Karpas-422 (cell line): Measurements from ENCODE around the gene TFEB. TPM values are rescaled to one million over a fixed set of nuclear protein-coding genes. Genes with fewer than 3 reads are reported as not detected.

Experiments
- DNase-seq: peaks from one replicate; pipeline ENCODE4 v3.0.0-alpha.2; 2015
- H2AFZ ChIP-seq: fragments of 200-600 bp; sonication (generic); 2 replicates; pipeline ENCODE4 v1.6.1; 2014; ENCODE audit warnings: antibody characterized with exemption, low read length, mixed read lengths
- H3K27ac ChIP-seq: fragments of 200-600 bp; sonication (generic); 2 replicates; pipeline ENCODE4 v1.5.1; 2014; ENCODE audit warnings: mild to moderate bottlenecking, low read length, moderate library complexity
- H3K27me3 ChIP-seq: fragments of 200-600 bp; sonication (generic); 2 replicates; pipeline ENCODE4 v1.6.1; 2014; ENCODE audit warnings: low read length, mixed read lengths
- H3K36me3 ChIP-seq: fragments of 200-600 bp; sonication (generic); 2 replicates; pipeline ENCODE4 v1.6.1; 2014; ENCODE audit warnings: low read length, mixed read lengths; ENCODE audit not compliant: insufficient read depth
- H3K4me1 ChIP-seq: fragments of 200-600 bp; sonication (generic); 2 replicates; pipeline ENCODE4 v1.6.1; 2014; ENCODE audit warnings: mild to moderate bottlenecking, low read length, mixed read lengths
- H3K4me2 ChIP-seq: fragments of 200-600 bp; sonication (generic); 2 replicates; pipeline ENCODE4 v1.6.1; 2014; ENCODE audit warnings: low read length, low read depth, mild to moderate bottlenecking; ENCODE audit not compliant: poor library complexity, severe bottlenecking
- H3K4me3 ChIP-seq: fragments of 200-600 bp; sonication (generic); 2 replicates; pipeline ENCODE4 v1.5.1; 2014; ENCODE audit warnings: mild to moderate bottlenecking, antibody characterized with exemption, low read length, mixed read lengths
- H3K79me2 ChIP-seq: fragments of 200-600 bp; sonication (generic); 2 replicates; pipeline ENCODE4 v1.6.1; 2014; ENCODE audit warnings: mild to moderate bottlenecking, low read length, mixed read lengths
- H3K9ac ChIP-seq: fragments of 200-600 bp; sonication (generic); 2 replicates; pipeline ENCODE4 v1.6.0; 2014; ENCODE audit warnings: low read length
- H3K9me2 ChIP-seq: fragments of 200-600 bp; sonication (generic), shearing (Covaris generic); replicated peaks from 2 replicates; pipeline ENCODE4 v1.6.0; 2014; ENCODE audit warnings: mild to moderate bottlenecking, low read length, moderate library complexity; ENCODE audit not compliant: insufficient read depth
- H3K9me3 ChIP-seq: fragments of 300-700, 200-600 bp; sonication (generic); 2 replicates; pipeline ENCODE4 v1.6.1; 2014; ENCODE audit warnings: low read length, mixed read lengths
- H4K20me1 ChIP-seq: fragments of 200-600 bp; sonication (generic); 2 replicates; pipeline ENCODE4 v1.6.1; 2014; ENCODE audit warnings: mild to moderate bottlenecking, antibody characterized with exemption, low read length, low read depth; ENCODE audit not compliant: insufficient read depth
- total RNA-seq: library from RNA; depleted of rRNA; stranded (reverse); fragments of >200 nt; shearing (Covaris generic); gene quantifications from 2 replicates; pipeline ENCODE4 v1.2.3, GENCODE V29; 2014; ENCODE audit warnings: low replicate concordance

The TFEB gene
- total RNA-seq, 1 experiment from 2014 or later, result 72.3 TPM

GRCh38 chr6:41705996-41706835, 29.2 kb downstream of the TFEB start:
- Histone ChIP-seq H3K27ac (peak overlapping the region; percentile 99), H4K20me1 (peaks cover 9% of the 10 kb centered on the region; the same call in 1 of the 2 replicates), H3K27me3 (no peaks in the 10 kb centered on the region), H2AFZ (no peak overlapping the region), H3K79me2 (peaks cover 69% of the 10 kb centered on the region), H3K4me2 (peak overlapping the region; percentile 88), H3K4me1 (peaks cover 94% of the 10 kb centered on the region), H3K9me3 (no peaks in the 10 kb centered on the region), H3K4me3 (peak overlapping the region; percentile 65), H3K9me2 (no peaks in the 10 kb centered on the region), H3K9ac (peak overlapping the region; percentile 88), H3K36me3 (peaks cover 16% of the 10 kb centered on the region; the same call in 1 of the 2 replicates)
- DNase-seq, result peak; percentile 96

GRCh38 chr6:41705311-41705995, 30.0 kb downstream of the TFEB start:
- peaks cover 91% of the 10 kb centered on the region for H3K4me1 ChIP-seq
- peak overlapping the region; percentile 88 for H3K4me2 ChIP-seq
- peak overlapping the region; percentile 99 for H3K27ac ChIP-seq
- no peaks in the 10 kb centered on the region for H3K9me2 ChIP-seq
- no peak overlapping the region for H2AFZ ChIP-seq
- H3K9me3 ChIP-seq, result no peaks in the 10 kb centered on the region
- H3K27me3 ChIP-seq, result no peaks in the 10 kb centered on the region
- peak overlapping the region; percentile 88 for H3K9ac ChIP-seq
- DNase-seq, result no peak
- peaks cover 16% of the 10 kb centered on the region; the same call in 1 of the 2 replicates for H3K36me3 ChIP-seq
- H3K4me3 ChIP-seq, result peak overlapping the region; percentile 65
- peaks cover 71% of the 10 kb centered on the region for H3K79me2 ChIP-seq
- H4K20me1 ChIP-seq, result peaks cover 12% of the 10 kb centered on the region; the same call in 1 of the 2 replicates

- no peaks in the 10 kb centered on the region for H3K9me3 ChIP-seq
- H4K20me1 ChIP-seq, result peaks cover 8% of the 10 kb centered on the region; the same call in 1 of the 2 replicates
- H3K4me3 ChIP-seq, result peak overlapping the region; percentile 65
- DNase-seq, result peak; percentile 71
- H3K79me2 ChIP-seq, result peaks cover 69% of the 10 kb centered on the region
- H3K36me3 ChIP-seq, result peaks cover 17% of the 10 kb centered on the region; the same call in 1 of the 2 replicates
- no peaks in the 10 kb centered on the region for H3K27me3 ChIP-seq
- H3K4me2 ChIP-seq, result peak overlapping the region; percentile 88
- no peaks in the 10 kb centered on the region for H3K9me2 ChIP-seq
- H3K27ac ChIP-seq, result peak overlapping the region; percentile 99
- no peak overlapping the region for H2AFZ ChIP-seq
- H3K9ac ChIP-seq, result peak overlapping the region; percentile 88
- H3K4me1 ChIP-seq, result peaks cover 86% of the 10 kb centered on the region
Measured at GRCh38 chr6:41704656-41705310, 30.6 kb downstream of the TFEB start.

GRCh38 chr6:41704028-41704427, 31.4 kb downstream of the TFEB start:
- peaks cover 24% of the 10 kb centered on the region; the same call in 1 of the 2 replicates for H3K36me3 ChIP-seq
- peak overlapping the region; percentile 88 for H3K9ac ChIP-seq
- H3K9me2 ChIP-seq, result no peaks in the 10 kb centered on the region
- H4K20me1 ChIP-seq, result peaks cover 14% of the 10 kb centered on the region; the same call in 1 of the 2 replicates
- H3K27me3 ChIP-seq, result no peaks in the 10 kb centered on the region
- peaks cover 87% of the 10 kb centered on the region for H3K4me1 ChIP-seq
- peak overlapping the region; percentile 88 for H3K4me2 ChIP-seq
- H3K9me3 ChIP-seq, result no peaks in the 10 kb centered on the region
- peak overlapping the region; percentile 99 for H3K27ac ChIP-seq
- peaks cover 74% of the 10 kb centered on the region for H3K79me2 ChIP-seq
- H3K4me3 ChIP-seq, result peak overlapping the region; percentile 65; the same call in 1 of the 2 replicates
- no peak for DNase-seq
- no peak overlapping the region for H2AFZ ChIP-seq

GRCh38 chr6:41702771-41703494, 32.5 kb downstream of the TFEB start:
- no peak overlapping the region for H2AFZ ChIP-seq
- peaks cover 35% of the 10 kb centered on the region; the same call in 1 of the 2 replicates for H3K36me3 ChIP-seq
- H3K9ac ChIP-seq, result peak overlapping the region; percentile 88; the same call in 1 of the 2 replicates
- peaks cover 83% of the 10 kb centered on the region for H3K79me2 ChIP-seq
- H4K20me1 ChIP-seq, result peaks cover 23% of the 10 kb centered on the region; the same call in 1 of the 2 replicates
- no peak overlapping the region for H3K4me2 ChIP-seq
- no peak overlapping the region for H3K4me3 ChIP-seq
- peaks cover 87% of the 10 kb centered on the region for H3K4me1 ChIP-seq
- H3K27me3 ChIP-seq, result no peaks in the 10 kb centered on the region
- no peaks in the 10 kb centered on the region for H3K9me2 ChIP-seq
- DNase-seq, result no peak
- no peaks in the 10 kb centered on the region for H3K9me3 ChIP-seq
- peak overlapping the region; percentile 99 for H3K27ac ChIP-seq

GRCh38 chr6:41702089-41702745, 33.2 kb downstream of the TFEB start:
- H3K9ac ChIP-seq, result peak overlapping the region; percentile 0; the same call in 1 of the 2 replicates
- no peak overlapping the region for H3K4me2 ChIP-seq
- H3K27me3 ChIP-seq, result no peaks in the 10 kb centered on the region
- peaks cover 86% of the 10 kb centered on the region for H3K4me1 ChIP-seq
- H3K27ac ChIP-seq, result peak overlapping the region; percentile 99
- no peaks in the 10 kb centered on the region for H3K9me2 ChIP-seq
- no peak overlapping the region for H2AFZ ChIP-seq
- H4K20me1 ChIP-seq, result peaks cover 25% of the 10 kb centered on the region; the same call in 1 of the 2 replicates
- peaks cover 36% of the 10 kb centered on the region; the same call in 1 of the 2 replicates for H3K36me3 ChIP-seq
- no peak overlapping the region for H3K4me3 ChIP-seq
- H3K79me2 ChIP-seq, result peaks cover 84% of the 10 kb centered on the region
- H3K9me3 ChIP-seq, result no peaks in the 10 kb centered on the region
- no peak for DNase-seq
